HCT116 (cell line): Measurements from ENCODE around the gene PIM3. TPM values are rescaled to one million over a fixed set of nuclear protein-coding genes. Genes with fewer than 3 reads are reported as not detected.

Source experiments
- ATAC-seq: fragments of 200-7000 bp; cut with Tn5 transposase; 2 replicates; pipeline ENCODE4 v1.9.1; 2020; ENCODE audit warnings: mild to moderate bottlenecking, moderate library complexity
- BruUV-seq: library from RNA; stranded (reverse); fragments of 400-500 nt; replicated peaks from 2 replicates; lab custom pipeline; 2021; lab: Mats Ljungman, UMichigan
- CTCF ChIA-PET: fragments of 300-600 bp; sonication (Branson Sonifier 250); formaldehyde crosslinking; loops from one replicate; lab custom pipeline; 2021; ENCODE audit warnings: antibody characterized with exemption; lab: Charles Lee
- POLR2A ChIA-PET: fragments of 300-600, 350-600 bp; sonication (Branson Sonifier 250); formaldehyde crosslinking; loops from one replicate; lab custom pipeline; 2021; ENCODE audit warnings: antibody characterized with exemption; lab: Charles Lee
- RAD21 ChIA-PET, 2 experiments: fragments of 300-600 bp; sonication (Branson Sonifier 250); formaldehyde crosslinking; loops; one replicate each; lab custom pipeline; 2023; ENCODE audit warnings: low total read pairs in 2 of 2; ENCODE audit not compliant: uncharacterized antibody in 2 of 2, unreplicated experiment in 2 of 2, low non-redundant PET in 1 of 2; lab: Charles Lee
- DNase-seq: peaks from one replicate; pipeline ENCODE4 v3.0.0-alpha.2; 2010; ENCODE audit warnings: low read depth, low spot score
- H2AFZ ChIP-seq: fragments of 200-600 bp; shearing (Covaris generic), sonication (generic); 2 replicates; pipeline ENCODE4 v1.6.1; 2017; ENCODE audit warnings: low read depth, mixed run types, mixed read lengths, antibody characterized with exemption, low read length; ENCODE audit not compliant: poor library complexity, severe bottlenecking
- H3K27ac ChIP-seq: 2 replicates; pipeline ENCODE4 v1.5.1; 2012; ENCODE audit warnings: low read depth, low read length
- H3K27me3 ChIP-seq: fragments of 200-600 bp; sonication (generic); 2 replicates; pipeline ENCODE4 v1.6.1; 2016; ENCODE audit warnings: mixed run types, low read length, mixed read lengths; ENCODE audit not compliant: insufficient read depth
- H3K36me3 ChIP-seq, 2 experiments: fragments of 200-500 bp in 1 of 2; fragments of 200-600 bp in 1 of 2; sonication (Bioruptor generic) in 1 of 2; sonication (generic) in 1 of 2; 2 replicates each; pipeline versions ENCODE4 v1.5.1 to v1.6.1; 2014 to 2016; ENCODE audit warnings: low read length in 2 of 2, inconsistent platforms in 1 of 2, mixed read lengths in 1 of 2, mixed run types in 1 of 2; ENCODE audit not compliant: insufficient read depth in 2 of 2, control insufficient read depth in 1 of 2
- H3K4me1 ChIP-seq, 2 experiments: fragments of 200-600 bp in 1 of 2; sonication (generic) in 1 of 2; 2 replicates each; pipeline versions ENCODE4 v1.5.1 to v1.6.1; 2012 to 2017; ENCODE audit warnings: low read length in 2 of 2, inconsistent platforms in 1 of 2, mild to moderate bottlenecking in 1 of 2, mixed read lengths in 1 of 2, mixed run types in 1 of 2, moderate library complexity in 1 of 2; ENCODE audit not compliant: insufficient read depth in 2 of 2, control insufficient read depth in 1 of 2
- H3K4me2 ChIP-seq: fragments of 200-600 bp; sonication (generic); 2 replicates; pipeline ENCODE4 v1.6.1; 2017; ENCODE audit warnings: mixed run types, low read length, mixed read lengths
- H3K4me3 ChIP-seq, 2 experiments: fragments of 200-600 bp in 1 of 2; sonication (generic) in 1 of 2; replicated peaks in 1 of 2; 2 replicates each; pipeline ENCODE4 v1.5.1; 2011 to 2016; ENCODE audit warnings: low read length in 2 of 2, control low read depth in 1 of 2, low read depth in 1 of 2, mild to moderate bottlenecking in 1 of 2, mixed read lengths in 1 of 2, mixed run types in 1 of 2
- H3K79me2 ChIP-seq: fragments of 200-600 bp; sonication (generic); 2 replicates; pipeline ENCODE4 v1.6.1; 2017; ENCODE audit warnings: mild to moderate bottlenecking, mixed run types, low read length, moderate library complexity, mixed read lengths; ENCODE audit not compliant: insufficient read depth
- H3K9ac ChIP-seq: fragments of 200-600 bp; sonication (generic); 2 replicates; pipeline ENCODE4 v1.6.1; 2016; ENCODE audit warnings: low read length, mixed read lengths
- H3K9me2 ChIP-seq: fragments of 200-600 bp; sonication (generic), shearing (Covaris generic); 2 replicates; pipeline ENCODE4 v1.6.1; 2017; ENCODE audit warnings: mixed run types, mild to moderate bottlenecking, moderate library complexity; ENCODE audit not compliant: insufficient read depth
- H3K9me3 ChIP-seq, 2 experiments: fragments of 200-500 bp in 1 of 2; fragments of 200-600 bp in 1 of 2; sonication (Bioruptor generic) in 1 of 2; sonication (generic) in 1 of 2; 2 replicates each; pipeline ENCODE4 v1.6.1; 2014 to 2017; ENCODE audit warnings: low read length in 2 of 2, mixed read lengths in 2 of 2, inconsistent platforms in 1 of 2, low read depth in 1 of 2, mild to moderate bottlenecking in 1 of 2, mixed run types in 1 of 2, moderate library complexity in 1 of 2; ENCODE audit not compliant: control insufficient read depth in 1 of 2, insufficient read depth in 1 of 2
- H4K20me1 ChIP-seq: fragments of 200-600 bp; sonication (generic), shearing (Covaris generic); 2 replicates; pipeline ENCODE4 v1.6.1; 2017; ENCODE audit warnings: mixed run types, mild to moderate bottlenecking, moderate library complexity; ENCODE audit not compliant: insufficient read depth
- CTCF ChIP-seq, 3 experiments: fragments of 200-600 bp in 1 of 3; sonication (generic) in 1 of 3; IDR thresholded peaks in 2 of 3; conservative IDR thresholded peaks in 1 of 3; 2 replicates each; pipeline ENCODE4 v1.5.1; 2012 to 2017; ENCODE audit warnings: low read depth in 2 of 3, low read length in 2 of 3, antibody characterized with exemption in 1 of 3, borderline replicate concordance in 1 of 3, control low read depth in 1 of 3, mild to moderate bottlenecking in 1 of 3, mixed read lengths in 1 of 3, mixed run types in 1 of 3, moderate library complexity in 1 of 3; ENCODE audit not compliant: insufficient read depth in 1 of 3
- EGR1 ChIP-seq: IDR thresholded peaks from 2 replicates; pipeline ENCODE4 v1.6.1; 2012; ENCODE audit warnings: low read depth
- EZH2 ChIP-seq: fragments of 200-600 bp; sonication (generic); IDR thresholded peaks from 2 replicates; pipeline ENCODE4 v1.6.1; 2017; ENCODE audit warnings: antibody characterized with exemption, mixed run types
- MAX ChIP-seq: IDR thresholded peaks from 2 replicates; pipeline ENCODE4 v1.6.1; 2012
- POLR2AphosphoS5 ChIP-seq: IDR thresholded peaks from 2 replicates; pipeline ENCODE4 v1.6.1; 2011; ENCODE audit warnings: mild to moderate bottlenecking, low read depth, low read length, moderate library complexity
- SIN3A ChIP-seq: IDR thresholded peaks from 2 replicates; pipeline ENCODE4 v1.6.1; 2012; ENCODE audit warnings: low read depth
- SP1 ChIP-seq: IDR thresholded peaks from 2 replicates; pipeline ENCODE4 v1.6.1; 2012; ENCODE audit warnings: low read depth
- intact Hi-C: fragments of 100-400 bp; cut with micrococcal nuclease; formaldehyde crosslinking; loops from 2 replicates; pipeline ENCODE4 v1.10.0; 2022
- total RNA-seq: library from RNA; stranded (reverse); gene quantifications from one replicate; pipeline ENCODE4 v1.2.1, GENCODE V29; 2021; ENCODE audit not compliant: unreplicated experiment

Gene PIM3
- total RNA-seq, 1 experiment from 2014 or later = 116 TPM

GRCh38 chr22:49962012-49962750 is 1.6 kb downstream of the PIM3 start:
- intact Hi-C loops = no loop called here
- no TSS peak for BruUV-seq
- H3K27ac ChIP-seq = peak overlapping the region; percentile 95
- TF ChIP-seq SIN3A = peak; percentile 53; the same call in 1 of the 2 replicates
- no peak for TF ChIP-seq CTCF (IDR thresholded peaks at IDR 0.05 in 2 of 3, conservative IDR thresholded peaks at IDR 0.05 in 1 of 3; ENCODE audit: borderline replicate concordance in 1 of 3, insufficient read depth in 1 of 3, low read depth in 2 of 3, low read length in 2 of 3)
- peak; percentile 54; the same call in 1 of the 2 replicates for TF ChIP-seq SP1
- peak; percentile 49 for TF ChIP-seq POLR2AphosphoS5
- TF ChIP-seq EGR1 = peak; percentile 74
- 0 out of 2 replicates have a peak, but pooled peaks have one; percentile 28 for TF ChIP-seq MAX
- TF ChIP-seq EZH2 = no peak
- no peaks in the 10 kb centered on the region for H3K9me3 ChIP-seq
- H3K4me2 ChIP-seq = peak overlapping the region; percentile 92
- DNase-seq = no peak
- no peaks in the 10 kb centered on the region for H3K9me2 ChIP-seq
- peaks cover 18 to 34% of the 10 kb centered on the region in 2 experiments; a peak in 3 of 4 replicates for H3K36me3 ChIP-seq
- peak overlapping the region; percentile 89 for H3K9ac ChIP-seq
- RAD21 ChIA-PET = no interaction called here
- 0 out of 2 replicates have a peak, but pooled peaks have one; percentile 4 for ATAC-seq
- H3K27me3 ChIP-seq = no peaks in the 10 kb centered on the region
- peaks cover 16% of the 10 kb centered on the region; the same call in 1 of the 2 replicates for H4K20me1 ChIP-seq
- CTCF ChIA-PET = interaction anchor here (0.7 kb wide), 1 partner anchor 8 kb away, joined by 3 read pairs; no protein-coding TSS in a partner anchor
- H3K4me3 ChIP-seq = peak overlapping the region; percentile 82 to 95
- POLR2A ChIA-PET = interaction anchor here (0.6 to 1.6 kb wide), 4 partner anchors 9 to 200 kb away, joined by 3 to 11 read pairs (median 4); no protein-coding TSS in a partner anchor
- H2AFZ ChIP-seq = no peak overlapping the region
- H3K4me1 ChIP-seq = peaks cover 29 to 63% of the 10 kb centered on the region in 2 experiments
- H3K79me2 ChIP-seq = peaks cover 47% of the 10 kb centered on the region
